IMR-90 (cell line): ENCODE data around the gene PDZRN3.

Experiments used
- CHD1 ChIP-seq: IDR thresholded peaks from 2 replicates; pipeline ENCODE4 v1.6.1; 2012; ENCODE audit warnings: low read depth, low read length, improper control_type of control experiment
- CTCF ChIP-seq: conservative IDR thresholded peaks from 2 replicates; pipeline ENCODE4 v1.5.1; 2012; ENCODE audit warnings: mild to moderate bottlenecking, low read depth, low read length, improper control_type of control experiment
- MAFK ChIP-seq: IDR thresholded peaks from 2 replicates; pipeline ENCODE4 v1.6.1; 2012; ENCODE audit warnings: low read depth, low read length, improper control_type of control experiment
- MAZ ChIP-seq: IDR thresholded peaks from 2 replicates; pipeline ENCODE4 v1.6.1; 2012; ENCODE audit warnings: low read depth, mild to moderate bottlenecking, low read length, improper control_type of control experiment, moderate library complexity, borderline replicate concordance
- MXI1 ChIP-seq: IDR thresholded peaks from 2 replicates; pipeline ENCODE4 v1.6.1; 2012; ENCODE audit warnings: low read depth, mild to moderate bottlenecking, low read length, moderate library complexity, borderline replicate concordance
- POLR2A ChIP-seq: IDR thresholded peaks from 2 replicates; pipeline ENCODE4 v1.6.1; 2012; ENCODE audit warnings: mild to moderate bottlenecking, low read depth, low read length
- RAD21 ChIP-seq: IDR thresholded peaks from 2 replicates; pipeline ENCODE4 v1.6.1; 2012; ENCODE audit warnings: low read length, improper control_type of control experiment
- RFX5 ChIP-seq: IDR thresholded peaks from 2 replicates; pipeline ENCODE4 v1.8.0; 2012; ENCODE audit warnings: low read depth, mild to moderate bottlenecking, low read length, moderate library complexity
- USF2 ChIP-seq: fragments of 150-350 bp; IDR thresholded peaks from 2 replicates; pipeline ENCODE4 v1.6.1; 2017; ENCODE audit warnings: mild to moderate bottlenecking, antibody characterized with exemption, low read length, low read depth
- TF ChIP-seq, protein P1 (sequence below): fragments of 150-350 bp; IDR thresholded peaks from 2 replicates; pipeline ENCODE4 v1.6.1; 2016; ENCODE audit warnings: low read depth, mild to moderate bottlenecking, low read length, moderate library complexity, borderline replicate concordance

- no peak for TF ChIP-seq POLR2A
- no peak for TF ChIP-seq CTCF
- no peak for TF ChIP-seq RAD21
- no peak for TF ChIP-seq MXI1
- TF ChIP-seq USF2, result no peak
- TF ChIP-seq RFX5, result no peak
- TF ChIP-seq, protein P1, sequence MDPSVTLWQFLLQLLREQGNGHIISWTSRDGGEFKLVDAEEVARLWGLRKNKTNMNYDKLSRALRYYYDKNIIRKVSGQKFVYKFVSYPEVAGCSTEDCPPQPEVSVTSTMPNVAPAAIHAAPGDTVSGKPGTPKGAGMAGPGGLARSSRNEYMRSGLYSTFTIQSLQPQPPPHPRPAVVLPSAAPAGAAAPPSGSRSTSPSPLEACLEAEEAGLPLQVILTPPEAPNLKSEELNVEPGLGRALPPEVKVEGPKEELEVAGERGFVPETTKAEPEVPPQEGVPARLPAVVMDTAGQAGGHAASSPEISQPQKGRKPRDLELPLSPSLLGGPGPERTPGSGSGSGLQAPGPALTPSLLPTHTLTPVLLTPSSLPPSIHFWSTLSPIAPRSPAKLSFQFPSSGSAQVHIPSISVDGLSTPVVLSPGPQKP, result no peak
- TF ChIP-seq MAFK, result no peak
- TF ChIP-seq MAZ, result no peak
- TF ChIP-seq CHD1, result no peak
Observed at GRCh38 chr3:73342077-73342476, 282.7 kb downstream of the PDZRN3 start.
